T1000 (cell line): ENCODE measurements around the gene HADHA.
"Not testable (repeated sequence)": the region's sequence is repeated elsewhere in the genome, so short reads cannot be mapped to it uniquely, and the experiment has no call there.

Experiments
- DNase-seq: peaks from one replicate; lab custom pipeline; 2025; ENCODE audit warnings: mixed read lengths; lab: John Stamatoyannopoulos, UW

The HADHA gene

DNA sequence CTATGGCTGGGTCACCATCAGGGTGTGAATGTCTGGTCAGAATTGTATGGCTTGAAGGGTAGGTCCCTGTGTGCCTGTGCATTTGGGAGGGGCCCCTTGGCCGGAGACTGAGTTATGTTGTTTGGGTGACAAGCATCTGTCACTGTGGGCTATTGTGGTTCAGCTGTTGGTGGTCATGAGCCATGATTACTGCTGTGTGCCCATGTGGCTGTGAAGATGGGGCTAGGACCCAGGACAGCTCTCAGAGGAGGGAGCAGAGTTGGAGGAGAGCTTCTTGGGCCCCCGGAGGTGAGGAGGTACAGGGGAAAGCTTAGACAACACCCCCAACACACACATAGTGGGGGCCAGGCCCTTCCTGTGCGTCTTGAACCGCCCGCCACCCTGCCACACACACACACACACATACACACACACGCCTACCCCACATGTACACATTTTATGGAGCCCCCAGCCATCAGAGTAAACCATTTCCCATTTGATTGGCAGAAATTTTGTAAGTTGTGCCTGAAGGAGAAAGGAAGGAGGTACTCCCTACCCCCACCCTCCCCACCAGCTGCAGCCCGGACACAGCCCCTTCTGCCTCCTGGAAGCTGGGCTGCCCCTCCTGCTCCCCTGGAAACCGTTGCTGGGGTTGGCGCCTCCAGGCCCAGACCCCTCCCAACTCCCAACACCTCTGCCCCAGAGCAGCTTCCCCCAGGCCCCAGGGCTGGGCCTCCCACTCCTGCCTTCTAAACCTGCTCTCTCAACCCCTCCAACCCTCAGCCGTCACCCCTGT is 69.6 kb downstream of the HADHA start:
- no peak for DNase-seq

DNA sequence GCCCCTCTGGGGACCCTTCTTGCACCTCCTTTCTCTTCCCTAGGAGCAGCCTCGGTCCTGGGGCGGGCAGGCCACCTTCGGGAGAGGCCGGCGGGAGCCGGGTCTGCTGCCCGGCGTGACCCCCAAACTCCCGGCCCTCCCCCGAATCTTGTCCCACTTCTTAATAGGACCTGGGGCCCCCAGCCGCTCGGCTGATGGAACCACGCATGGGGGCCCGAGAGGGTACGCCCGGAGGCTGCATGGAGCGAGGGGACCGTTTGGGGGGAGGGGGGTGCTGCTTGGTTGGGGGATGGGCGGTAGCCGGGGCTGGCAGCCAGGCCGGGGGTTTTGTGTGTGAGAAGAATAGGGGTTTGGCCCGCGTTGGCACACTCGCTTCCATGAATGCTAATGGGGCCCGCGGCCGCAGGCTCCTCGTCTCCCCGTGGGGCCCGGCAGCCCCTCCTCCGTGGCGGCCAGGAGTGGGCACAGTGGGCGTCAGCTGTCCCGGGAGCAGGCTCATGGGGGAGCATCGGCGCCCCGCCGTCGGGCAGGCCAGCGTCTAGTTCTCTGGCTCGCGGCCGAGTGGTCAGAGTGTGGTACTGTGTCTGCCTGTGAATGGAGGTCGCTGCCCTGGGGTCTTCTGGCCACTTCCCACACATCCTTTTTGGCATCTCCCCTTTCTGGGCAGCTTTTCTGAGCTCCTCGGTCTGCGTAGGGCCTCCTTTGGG is 70.5 kb downstream of the HADHA start:
- DNase-seq = no peak

GRCh38 chr2:26172871-26173775 is 71.3 kb downstream of the HADHA start, which contains the start of gene GAREM2:
Gene GAREM2, plus strand, starts transcription at chr2:26173088. Its CDS starts 133 bp downstream, at chr2:26173221.
- DNase-seq = no peak

DNA sequence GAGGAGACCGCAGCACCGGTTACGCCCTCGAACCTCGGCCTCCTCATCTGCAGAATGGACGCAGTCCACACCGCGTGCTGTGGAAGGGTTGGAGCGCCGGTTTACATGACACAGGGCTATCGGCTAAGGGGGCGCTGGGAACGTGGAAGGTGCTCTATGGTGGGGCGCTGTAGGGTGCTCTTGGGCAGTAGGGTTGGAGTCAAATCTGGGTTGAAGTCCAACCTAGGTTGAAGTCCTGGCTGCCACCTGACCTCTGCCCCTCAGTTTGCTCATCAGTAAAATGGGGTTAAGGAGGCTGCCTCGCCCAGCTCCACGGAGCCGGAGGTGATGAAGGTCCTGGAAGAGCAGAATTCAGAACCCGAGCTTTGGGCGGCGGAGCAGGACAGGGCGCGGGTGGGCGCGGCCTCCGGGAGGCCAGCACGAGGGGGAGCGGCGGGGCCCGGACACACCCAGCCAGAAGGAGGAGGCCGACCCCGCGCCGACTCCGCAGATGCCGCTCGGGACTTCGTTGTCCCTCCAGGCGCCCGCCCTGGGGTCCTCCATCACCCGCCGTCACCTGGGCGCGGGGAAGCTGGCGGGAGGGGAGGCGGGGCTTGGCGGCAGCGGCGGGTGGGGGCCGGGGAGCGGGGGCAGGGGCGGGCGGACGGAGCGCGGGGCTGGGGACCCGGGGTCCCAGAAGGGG is 72.1 kb downstream of the HADHA start:
- no peak for DNase-seq

DNA sequence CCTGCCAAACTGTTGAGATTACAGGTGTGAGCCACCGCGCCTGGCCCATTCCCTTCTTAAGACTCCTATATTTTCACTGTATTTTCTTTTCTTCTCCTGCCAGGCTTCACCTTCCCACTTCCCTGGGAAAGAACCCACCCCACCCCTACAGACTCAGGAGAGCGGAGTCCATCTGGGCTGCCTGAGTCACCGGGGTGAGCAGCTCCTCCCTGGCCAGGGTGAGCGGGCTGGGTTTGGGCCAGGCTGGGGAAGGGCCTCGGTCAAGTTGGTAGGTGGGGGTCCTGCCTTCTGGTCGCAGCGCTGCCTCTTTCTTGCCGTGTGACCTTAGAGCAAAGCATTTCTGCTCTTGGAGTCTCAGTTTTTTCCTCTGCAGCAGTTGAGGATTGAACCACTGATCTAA is 73.6 kb downstream of the HADHA start:
- no peak for DNase-seq

DNA sequence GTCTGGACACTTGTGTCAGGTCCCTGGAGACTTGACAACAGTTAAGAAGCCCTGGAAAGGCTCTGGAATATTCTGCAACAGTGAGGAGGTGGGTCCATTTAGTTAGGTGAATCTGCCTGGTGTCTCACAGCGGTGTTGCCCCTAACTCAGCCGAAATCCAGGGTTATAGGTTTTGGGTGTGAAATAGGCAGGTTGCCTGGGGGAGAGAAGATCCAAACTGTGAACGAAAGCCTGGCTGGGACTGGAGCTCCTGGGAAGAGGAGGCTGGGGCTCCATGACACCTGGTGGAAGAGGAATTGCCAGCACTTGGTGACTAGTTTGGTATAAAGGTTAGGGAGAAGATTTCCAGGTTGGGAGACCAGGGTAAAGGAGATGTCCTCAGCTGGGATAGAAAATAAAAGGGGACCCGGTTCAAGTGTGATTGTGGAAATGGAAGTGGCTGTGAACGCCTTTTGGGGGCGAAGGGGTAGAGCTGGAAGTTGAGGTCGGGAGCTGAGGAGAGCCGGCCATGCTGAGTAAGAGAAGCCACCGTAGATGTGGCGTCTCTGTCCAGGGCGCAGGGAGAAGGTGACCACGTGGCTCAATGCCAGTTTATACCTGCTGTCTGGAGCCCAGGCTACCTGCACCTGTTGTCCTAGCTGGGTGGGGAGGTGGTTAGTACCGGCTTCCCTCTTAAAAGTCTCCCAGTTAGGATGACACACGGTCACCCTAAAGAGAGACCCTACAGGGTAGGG is 74.6 kb downstream of the HADHA start:
- no peak for DNase-seq

- no peak for DNase-seq
Observed at GRCh38 chr2:26169226-26169625, 75.2 kb downstream of the HADHA start.

- DNase-seq = no peak
Observed at GRCh38 chr2:26168785-26169184, 75.6 kb downstream of the HADHA start.

DNA sequence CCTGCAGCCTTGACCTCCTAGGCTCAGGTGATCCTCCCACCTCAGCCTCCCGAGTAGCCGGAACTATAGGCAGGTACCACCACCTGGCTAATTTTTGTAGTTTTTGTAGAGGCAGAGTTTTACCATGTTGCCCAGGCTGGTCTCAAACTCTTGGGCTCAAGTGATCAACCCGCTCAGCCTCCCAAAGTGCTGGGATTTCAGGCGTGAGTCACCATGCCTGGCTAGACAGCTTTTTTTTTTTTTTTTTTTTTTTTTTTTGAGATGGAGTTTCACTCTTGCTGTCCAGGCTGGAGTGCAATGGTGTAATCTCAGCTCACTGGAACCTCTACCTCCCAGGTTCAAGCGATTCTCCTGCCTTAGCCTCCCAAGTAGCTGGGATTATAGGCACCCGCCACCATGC is 77.9 kb downstream of the HADHA start:
- DNase-seq = not testable (repeated sequence)

GRCh38 chr2:26165403-26165802 is 79.0 kb downstream of the HADHA start:
- DNase-seq = no peak

DNA sequence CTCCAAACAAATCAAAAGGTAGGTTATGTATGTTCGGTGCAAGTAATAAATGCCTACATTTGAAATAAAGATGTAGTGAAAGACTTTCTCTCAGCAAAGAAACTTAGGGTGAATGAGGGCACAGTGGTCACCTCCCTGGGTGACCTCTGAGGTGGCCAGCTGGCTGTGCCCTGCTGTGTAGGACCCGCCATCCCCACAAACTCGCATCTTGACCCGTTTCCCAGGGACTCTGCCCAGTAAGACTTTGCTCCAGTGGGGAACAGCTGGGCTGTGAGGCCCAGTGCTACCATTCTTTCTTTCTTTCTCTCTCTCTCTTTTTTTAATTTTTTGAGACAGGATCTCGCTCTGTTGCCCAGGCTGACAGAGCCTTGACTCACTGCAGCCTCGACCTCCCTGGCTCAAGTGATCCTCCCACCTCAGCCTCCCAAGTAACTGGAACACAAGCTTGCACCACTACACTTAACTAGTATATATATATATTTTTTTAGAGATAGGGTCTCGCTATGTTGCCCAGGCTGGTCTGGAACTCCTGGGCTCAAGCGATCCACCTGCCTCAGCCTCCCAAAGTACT is 79.7 kb downstream of the HADHA start:
- DNase-seq = no peak

GRCh38 chr2:26164231-26164630 is 80.2 kb downstream of the HADHA start:
- no peak for DNase-seq

DNA sequence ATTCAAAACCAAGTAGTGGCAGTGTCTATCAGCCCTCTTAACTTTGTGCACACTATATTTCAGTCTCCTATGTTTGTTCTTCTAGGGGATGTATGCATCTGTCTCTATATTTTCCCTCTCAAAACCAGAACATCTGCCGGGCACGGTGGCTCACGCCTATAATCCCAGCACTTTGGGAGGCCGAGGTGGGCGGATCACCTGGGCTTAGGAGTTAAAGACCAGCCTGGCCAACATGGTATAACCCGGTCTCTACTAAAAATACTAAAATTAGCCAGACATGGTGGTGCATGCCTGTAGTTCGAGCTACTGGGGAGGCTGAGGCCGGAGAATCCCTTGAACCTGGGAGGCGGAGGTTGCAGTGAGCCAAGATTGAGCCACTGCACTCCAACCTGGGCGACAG is 81.5 kb downstream of the HADHA start:
- DNase-seq = no peak

DNA sequence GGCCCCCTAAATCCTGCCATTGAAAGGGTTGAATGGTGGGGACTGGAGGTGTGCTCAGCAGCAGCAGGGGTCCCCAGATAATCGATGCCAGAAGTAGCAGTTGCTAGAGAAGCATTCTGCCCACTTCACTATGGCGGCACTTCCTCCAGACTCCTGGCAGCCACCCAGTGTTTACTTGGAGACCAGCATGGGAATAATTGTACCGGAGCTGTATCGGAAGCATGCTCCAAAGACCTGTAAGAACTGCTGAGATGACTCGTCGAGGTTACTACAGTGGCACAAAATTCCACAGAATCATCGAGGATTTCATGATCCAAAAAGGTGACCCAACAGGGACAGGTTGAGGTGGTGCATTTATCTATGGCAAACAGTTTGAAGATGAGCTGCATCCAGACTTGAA is 82.5 kb downstream of the HADHA start:
- no peak for DNase-seq

DNA sequence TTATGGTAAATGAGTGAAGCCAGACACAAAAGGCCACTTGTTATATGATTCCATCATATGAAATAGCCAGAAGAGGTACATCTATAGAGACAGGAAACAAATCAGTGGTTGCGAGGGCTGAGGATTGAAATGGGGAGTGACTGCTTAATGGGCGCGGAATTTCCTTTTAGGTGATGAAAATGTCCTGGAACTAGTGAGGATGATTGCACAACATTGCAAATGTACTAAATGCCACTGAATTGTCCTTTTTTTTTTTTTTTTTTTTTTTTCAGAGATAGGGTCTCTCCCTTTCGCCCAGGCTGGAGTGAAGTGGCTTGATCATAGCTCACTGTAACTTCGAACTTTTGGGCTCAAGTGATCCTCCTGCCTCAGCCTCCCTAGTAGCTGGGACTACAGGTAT is 86.9 kb downstream of the HADHA start:
- DNase-seq = no peak

- DNase-seq = no peak
Observed at GRCh38 chr2:26150243-26150642, 94.2 kb downstream of the HADHA start.

GRCh38 chr2:26148501-26148900 is 95.9 kb downstream of the HADHA start:
- no peak for DNase-seq

GRCh38 chr2:26144953-26145680 is 99.3 kb downstream of the HADHA start:
- peak; percentile 14 for DNase-seq

DNA sequence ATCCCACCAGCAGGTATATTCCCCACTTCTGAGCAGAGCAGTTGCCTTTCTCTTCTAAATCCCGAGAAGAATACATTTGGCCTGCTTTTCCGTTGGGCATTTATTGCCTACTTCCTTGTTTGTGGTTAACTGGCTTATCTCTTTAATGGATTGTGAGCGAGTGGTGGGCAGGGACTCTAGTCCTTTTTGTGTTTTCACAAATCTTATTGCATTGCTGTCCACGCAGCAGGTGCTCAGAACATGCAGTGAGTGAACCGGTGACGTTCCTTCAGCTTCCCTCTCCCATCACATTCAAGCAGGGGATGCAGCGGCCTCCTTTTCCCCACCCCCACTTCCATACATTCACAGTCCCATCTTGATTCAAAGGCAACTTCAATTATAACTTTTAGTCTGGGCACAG is 100.4 kb downstream of the HADHA start:
- DNase-seq = no peak

- no peak for DNase-seq
Observed at GRCh38 chr2:26141145-26141769, 103.2 kb downstream of the HADHA start.
